Endothelial cell (in vitro differentiated cells): ENCODE data around the gene TCF7. TPM values are rescaled to one million over a fixed set of nuclear protein-coding genes. Genes with fewer than 3 reads are reported as not detected.

ENCODE experiments used
- DNase-seq: peaks from one replicate; pipeline ENCODE4 v3.0.0; 2021; ENCODE audit warnings: low spot score
- H3K27ac Mint-ChIP-seq: one replicate; pipeline ENCODE4 v1.8.0; 2021; ENCODE audit warnings: mixed read lengths, inconsistent platforms; ENCODE audit not compliant: unreplicated experiment
- H3K27me3 Mint-ChIP-seq: one replicate; pipeline ENCODE4 v1.8.0; 2021; ENCODE audit warnings: mild to moderate bottlenecking, moderate library complexity, mixed read lengths, inconsistent platforms; ENCODE audit not compliant: unreplicated experiment
- H3K36me3 Mint-ChIP-seq: one replicate; pipeline ENCODE4 v1.8.0; 2021; ENCODE audit warnings: mild to moderate bottlenecking, low read depth, mixed read lengths, inconsistent platforms; ENCODE audit not compliant: unreplicated experiment
- H3K4me1 Mint-ChIP-seq: one replicate; pipeline ENCODE4 v1.8.0; 2021; ENCODE audit warnings: mild to moderate bottlenecking, mixed read lengths, inconsistent platforms; ENCODE audit not compliant: unreplicated experiment
- H3K4me3 Mint-ChIP-seq: one replicate; pipeline ENCODE4 v1.8.0; 2021; ENCODE audit warnings: mild to moderate bottlenecking, mixed read lengths, inconsistent platforms; ENCODE audit not compliant: unreplicated experiment
- H3K9me3 Mint-ChIP-seq: one replicate; pipeline ENCODE4 v1.8.0; 2021; ENCODE audit warnings: mixed read lengths, inconsistent platforms; ENCODE audit not compliant: unreplicated experiment
- CTCF ChIP-seq: fragments of 200-600 bp; sonication (generic); IDR thresholded peaks from one replicate; pipeline ENCODE4 v1.5.0; 2021; ENCODE audit warnings: antibody characterized with exemption; ENCODE audit not compliant: unreplicated experiment
- total RNA-seq: library from RNA; stranded (reverse); fragmentation: NEBNext Ultra II Directional; extraction: Animal tissue kit (Norgen Biotek cat#: 25700); gene quantifications from one replicate; pipeline ENCODE4 v1.2.1, GENCODE V29; 2021; ENCODE audit not compliant: unreplicated experiment

Gene TCF7
- total RNA-seq, 1 donor from 2014 or later = 9.5 TPM

GRCh38 chr5:134072471-134073210 lies 41.8 kb upstream of the TCF7 start:
- Mint-ChIP-seq H3K27ac (no peak overlapping the region), H3K4me3 (no peak overlapping the region), H3K27me3 (no peaks in the 10 kb centered on the region), H3K36me3 (no peaks in the 10 kb centered on the region), H3K4me1 (no peaks in the 10 kb centered on the region), H3K9me3 (no peaks in the 10 kb centered on the region)
- DNase-seq = no peak
- TF ChIP-seq CTCF = no peak

DNA sequence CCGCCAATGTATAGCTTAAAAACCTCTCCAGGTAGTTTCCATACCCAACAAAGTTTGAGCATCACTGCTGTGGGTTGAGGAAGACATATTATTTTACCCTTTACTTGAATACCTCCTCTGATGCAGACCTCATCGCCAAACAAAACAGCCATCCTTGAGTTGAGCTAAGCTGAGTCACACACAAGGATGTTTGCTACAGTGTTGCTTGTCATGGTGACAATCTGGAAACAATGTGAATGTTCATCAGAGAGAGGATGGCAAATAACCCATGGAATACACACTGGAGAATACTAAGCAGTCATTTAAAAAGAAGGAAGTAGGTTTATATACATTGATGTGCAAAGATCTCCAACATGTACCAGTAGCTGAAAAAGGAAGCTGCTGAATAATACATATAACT lies 41.1 kb upstream of the TCF7 start:
- Mint-ChIP-seq H3K4me1 (no peaks in the 10 kb centered on the region), H3K27me3 (no peaks in the 10 kb centered on the region), H3K4me3 (no peak overlapping the region), H3K9me3 (no peaks in the 10 kb centered on the region), H3K36me3 (no peaks in the 10 kb centered on the region), H3K27ac (no peak overlapping the region)
- TF ChIP-seq CTCF = no peak
- no peak for DNase-seq

- H3K27ac Mint-ChIP-seq = no peak overlapping the region
- H3K4me1 Mint-ChIP-seq = peaks cover 10% of the 10 kb centered on the region
- TF ChIP-seq CTCF = no peak
Measured at GRCh38 chr5:134075102-134075501, 39.4 kb upstream of the TCF7 start.

DNA sequence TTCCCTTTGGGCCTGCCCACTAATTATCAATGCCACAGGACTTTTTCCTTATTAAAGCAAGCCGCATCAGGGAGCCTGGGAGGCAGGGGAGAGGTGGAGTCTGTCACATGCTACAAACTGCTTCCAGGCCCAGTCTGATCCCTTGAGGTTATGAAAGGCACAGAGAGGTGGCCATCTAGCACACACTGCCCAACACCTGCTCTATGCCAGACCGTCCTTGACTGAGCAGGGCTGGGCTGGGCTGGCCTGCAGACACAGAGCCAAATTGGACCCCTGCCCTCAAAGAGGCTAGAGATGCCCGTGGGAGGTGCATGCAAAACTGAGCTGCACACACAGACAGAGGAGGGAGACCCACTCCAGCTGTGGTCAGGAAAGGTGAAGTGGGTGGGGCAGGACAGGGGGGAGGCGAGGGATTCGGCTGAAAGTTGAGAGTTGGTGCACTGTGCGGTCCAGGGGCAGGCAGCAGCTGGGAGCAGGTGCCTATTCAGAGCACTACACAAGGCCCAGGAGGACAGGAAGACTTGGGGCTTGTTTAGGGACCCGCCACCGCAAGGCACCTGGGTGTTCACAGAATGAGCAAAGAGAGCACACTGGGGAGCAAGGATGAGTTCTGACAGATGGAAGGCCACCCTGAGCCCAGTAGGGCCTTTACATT lies 36.4 kb upstream of the TCF7 start:
- Mint-ChIP-seq H3K27ac (no peak overlapping the region), H3K4me1 (peaks cover 10% of the 10 kb centered on the region), H3K4me3 (no peak overlapping the region), H3K27me3 (no peaks in the 10 kb centered on the region), H3K36me3 (no peaks in the 10 kb centered on the region), H3K9me3 (no peaks in the 10 kb centered on the region)
- TF ChIP-seq CTCF = no peak
- no peak for DNase-seq

More at GRCh38 chr5:134075102-134075501, 39.4 kb upstream of the TCF7 start:
- no peaks in the 10 kb centered on the region for H3K9me3 Mint-ChIP-seq
- no peaks in the 10 kb centered on the region for H3K27me3 Mint-ChIP-seq
- no peak for DNase-seq
- H3K36me3 Mint-ChIP-seq = no peaks in the 10 kb centered on the region
- H3K4me3 Mint-ChIP-seq = no peak overlapping the region
